ENCODE measurements around the gene NET1.

DNA sequence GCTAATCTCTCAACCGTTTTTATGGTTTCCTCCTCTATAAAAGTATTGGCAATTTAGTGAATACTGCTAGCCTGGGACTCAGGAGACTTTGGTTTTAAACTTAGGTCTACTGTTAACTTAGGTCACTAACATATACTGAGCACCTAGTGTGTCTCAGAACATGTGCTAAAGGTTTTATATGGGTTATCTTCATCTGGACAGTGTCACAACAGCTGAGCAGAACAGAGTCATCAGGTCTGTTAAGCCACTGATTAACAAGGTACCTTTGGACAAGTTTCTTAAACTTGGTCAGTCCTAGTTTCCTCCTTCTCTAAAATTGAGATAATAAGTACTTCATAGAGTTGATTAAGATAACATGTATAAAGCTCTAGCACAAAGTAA, 30.6 kb downstream of the NET1 start:
- TF ChIP-seq, protein P1, sequence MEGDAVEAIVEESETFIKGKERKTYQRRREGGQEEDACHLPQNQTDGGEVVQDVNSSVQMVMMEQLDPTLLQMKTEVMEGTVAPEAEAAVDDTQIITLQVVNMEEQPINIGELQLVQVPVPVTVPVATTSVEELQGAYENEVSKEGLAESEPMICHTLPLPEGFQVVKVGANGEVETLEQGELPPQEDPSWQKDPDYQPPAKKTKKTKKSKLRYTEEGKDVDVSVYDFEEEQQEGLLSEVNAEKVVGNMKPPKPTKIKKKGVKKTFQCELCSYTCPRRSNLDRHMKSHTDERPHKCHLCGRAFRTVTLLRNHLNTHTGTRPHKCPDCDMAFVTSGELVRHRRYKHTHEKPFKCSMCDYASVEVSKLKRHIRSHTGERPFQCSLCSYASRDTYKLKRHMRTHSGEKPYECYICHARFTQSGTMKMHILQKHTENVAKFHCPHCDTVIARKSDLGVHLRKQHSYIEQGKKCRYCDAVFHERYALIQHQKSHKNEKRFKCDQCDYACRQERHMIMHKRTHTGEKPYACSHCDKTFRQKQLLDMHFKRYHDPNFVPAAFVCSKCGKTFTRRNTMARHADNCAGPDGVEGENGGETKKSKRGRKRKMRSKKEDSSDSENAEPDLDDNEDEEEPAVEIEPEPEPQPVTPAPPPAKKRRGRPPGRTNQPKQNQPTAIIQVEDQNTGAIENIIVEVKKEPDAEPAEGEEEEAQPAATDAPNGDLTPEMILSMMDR (IDR thresholded peaks at IDR 0.05), result no peak
- TF ChIP-seq EP300 (IDR thresholded peaks at IDR 0.05) (no peak), POLR2A (IDR thresholded peaks at IDR 0.05) (no peak)
